Stimulated activated CD8-positive, alpha-beta memory T cell treated with anti-CD3 and anti-CD28 coated beads, Interleukin-4, amount 100 ng/mL, for 48 hours (primary cell): ENCODE measurements around the gene TBCA.
"Not testable (repeated sequence)": the region's sequence is repeated elsewhere in the genome, so short reads cannot be mapped to it uniquely, and the experiment has no call there.

ENCODE experiments used
- DNase-seq: peaks from one replicate; pipeline ENCODE4 v3.0.0-alpha.2; 2020

The TBCA gene

GRCh38 chr5:77771452-77771851, 4.7 kb downstream of the TBCA start:
- no peak for DNase-seq

- no peak for DNase-seq
Observed at GRCh38 chr5:77770293-77771005, 5.7 kb downstream of the TBCA start.

DNA sequence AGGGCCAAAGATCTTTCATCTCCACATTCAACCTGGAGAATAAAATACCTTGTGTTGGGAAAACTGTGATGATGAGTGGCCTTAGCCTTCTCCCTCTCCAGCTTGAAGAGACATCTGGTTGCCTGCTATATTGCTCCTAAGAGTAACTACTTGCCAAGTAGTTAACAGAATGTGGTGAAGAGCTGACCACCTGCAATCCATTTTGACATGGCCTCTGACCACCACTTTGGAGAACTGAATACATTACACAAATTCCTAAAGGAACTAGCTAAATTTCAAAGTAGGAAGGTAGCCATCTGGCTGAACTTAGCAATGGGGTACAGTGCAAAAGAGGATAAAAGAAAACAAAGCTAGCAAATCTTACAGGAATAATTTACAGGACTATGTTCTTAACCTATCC, 7.2 kb downstream of the TBCA start:
- DNase-seq = no peak

GRCh38 chr5:77767301-77767700, 8.8 kb downstream of the TBCA start:
- DNase-seq = no peak

GRCh38 chr5:77761606-77762005, 14.5 kb downstream of the TBCA start:
- DNase-seq = no peak

- DNase-seq = no peak
Observed at GRCh38 chr5:77758141-77758938, 17.8 kb downstream of the TBCA start.

DNA sequence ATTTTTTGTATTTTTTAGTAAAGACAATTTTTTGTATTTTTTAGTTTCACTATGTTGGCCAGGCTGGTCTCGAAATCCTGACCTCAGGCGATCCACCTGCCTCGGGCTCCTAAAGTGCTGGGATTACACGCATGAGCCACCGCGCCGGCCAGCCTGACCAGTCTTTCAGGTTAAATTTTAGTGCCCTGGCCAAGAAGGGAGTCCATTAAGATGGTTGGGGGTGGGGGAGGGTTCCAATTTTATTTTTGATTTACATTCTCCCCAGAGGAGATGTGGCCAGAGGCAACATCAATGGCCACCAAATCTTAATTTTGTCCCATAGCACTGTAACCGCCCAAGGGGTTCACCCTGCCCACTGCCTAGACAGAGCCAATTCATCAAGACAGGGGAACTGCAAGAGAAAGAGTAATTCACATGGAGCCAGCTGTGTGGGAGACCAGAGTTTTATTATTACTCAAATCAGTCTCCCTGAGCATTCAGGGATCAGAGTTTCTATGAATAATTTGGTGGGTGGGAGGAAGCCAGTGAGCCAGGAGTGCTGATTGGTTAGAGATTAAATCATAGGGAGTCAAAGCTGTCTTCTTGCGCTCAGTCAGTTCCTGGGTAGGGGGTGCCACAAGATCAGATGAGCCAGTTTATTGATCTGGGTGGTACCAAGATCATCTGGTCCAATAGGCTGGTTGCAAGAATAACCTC, 24.7 kb downstream of the TBCA start:
- DNase-seq = no peak

GRCh38 chr5:77750928-77751327, 25.2 kb downstream of the TBCA start:
- DNase-seq = not testable (repeated sequence)

GRCh38 chr5:77748160-77748559, 28.0 kb downstream of the TBCA start:
- no peak for DNase-seq

GRCh38 chr5:77744116-77744515, 32.0 kb downstream of the TBCA start:
- no peak for DNase-seq

DNA sequence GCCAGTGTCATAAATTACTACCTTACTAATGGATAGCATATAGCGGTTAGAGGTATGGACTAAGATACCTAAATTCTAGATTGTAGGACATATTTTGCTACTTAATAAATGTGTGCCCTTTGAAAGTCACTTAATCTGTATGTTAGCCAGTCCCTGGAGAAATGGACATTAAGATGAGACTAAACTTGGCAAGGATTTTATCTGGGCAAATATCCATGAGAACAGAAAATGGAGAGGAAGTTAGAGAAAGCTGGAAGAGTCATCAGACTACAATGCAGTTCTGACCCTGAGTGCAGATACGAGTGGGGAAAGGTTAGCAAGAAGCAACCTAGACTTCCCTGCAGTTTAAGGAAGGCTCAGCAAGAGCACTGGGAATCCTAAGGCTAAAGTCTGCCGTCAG, 33.0 kb downstream of the TBCA start:
- DNase-seq = no peak

- no peak for DNase-seq
Observed at GRCh38 chr5:77741608-77742007, 34.5 kb downstream of the TBCA start.

DNA sequence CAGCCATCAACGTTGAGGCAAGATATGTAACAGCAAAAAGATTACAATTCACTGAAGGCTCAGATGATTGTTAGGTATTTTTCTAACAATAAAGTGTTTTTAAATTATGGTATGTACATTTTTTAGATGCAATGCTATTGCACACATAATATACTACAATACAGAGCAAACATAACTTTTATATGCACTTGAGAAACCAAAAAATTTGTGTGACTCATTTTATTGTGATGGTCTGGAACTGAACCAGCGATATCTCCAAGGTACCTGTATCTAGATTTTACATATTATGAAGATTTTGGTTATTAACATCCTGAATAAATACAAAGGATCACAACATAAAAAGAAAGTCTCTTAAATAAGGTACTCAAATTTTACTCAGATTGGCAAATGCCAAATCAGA, 41.3 kb downstream of the TBCA start:
- no peak for DNase-seq

DNA sequence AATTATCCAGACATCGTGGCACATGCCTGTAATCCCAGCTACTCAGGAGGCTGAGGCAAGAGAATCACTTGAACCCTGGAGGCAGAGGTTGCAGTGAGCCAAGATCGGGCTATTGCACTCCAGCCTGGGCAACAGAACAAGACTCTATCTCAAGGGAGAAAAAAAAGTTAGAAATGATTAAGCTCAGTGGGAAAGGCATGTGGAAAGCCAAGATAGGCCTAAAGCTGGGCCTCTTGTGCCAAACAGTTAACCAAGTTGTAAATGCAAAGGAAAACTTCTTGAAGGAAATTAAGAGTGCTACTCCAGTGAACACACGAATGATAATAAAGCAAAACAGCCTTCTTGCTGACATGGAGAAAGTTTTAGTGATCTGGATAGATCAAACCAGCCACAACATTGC, 43.0 kb downstream of the TBCA start:
- DNase-seq = no peak

- DNase-seq = no peak
Observed at GRCh38 chr5:77727190-77727589, 48.9 kb downstream of the TBCA start.

GRCh38 chr5:77725616-77726015, 50.5 kb downstream of the TBCA start:
- no peak for DNase-seq

- no peak for DNase-seq
Observed at GRCh38 chr5:77724934-77725333, 51.2 kb downstream of the TBCA start.

DNA sequence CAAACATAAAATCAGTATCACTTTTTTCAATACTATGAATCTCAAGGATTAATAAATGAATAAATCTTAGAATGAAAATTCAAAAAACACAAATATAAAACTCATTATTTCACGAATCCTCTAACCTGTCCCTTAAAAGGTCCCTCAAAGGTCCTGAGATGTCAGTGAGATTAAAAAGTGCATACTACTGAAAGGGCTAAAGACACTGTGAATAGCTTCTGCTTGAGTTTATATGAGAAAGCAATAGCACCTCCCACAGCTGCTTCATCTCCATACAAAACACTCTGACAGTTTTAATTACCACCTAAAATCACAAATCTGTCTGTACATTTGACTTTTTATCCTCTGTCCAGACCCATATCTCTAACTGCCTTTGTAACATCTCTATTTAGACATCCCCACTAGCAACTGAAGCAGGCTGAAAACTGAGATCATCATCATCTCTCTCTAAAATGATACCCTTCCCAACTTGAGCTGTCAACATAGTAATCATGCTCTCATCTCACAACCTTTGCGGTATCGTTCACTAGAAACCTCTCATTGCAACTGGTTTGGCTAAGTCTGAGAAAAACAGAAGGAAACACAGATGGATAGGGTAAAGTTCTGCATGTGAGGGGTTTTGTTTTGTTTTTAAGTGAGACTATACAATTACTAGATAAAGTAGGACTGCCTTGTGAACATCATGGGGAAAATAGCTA, 56.3 kb downstream of the TBCA start:
- DNase-seq = no peak

- no peak for DNase-seq
Observed at GRCh38 chr5:77718934-77719610, 57.1 kb downstream of the TBCA start.

DNA sequence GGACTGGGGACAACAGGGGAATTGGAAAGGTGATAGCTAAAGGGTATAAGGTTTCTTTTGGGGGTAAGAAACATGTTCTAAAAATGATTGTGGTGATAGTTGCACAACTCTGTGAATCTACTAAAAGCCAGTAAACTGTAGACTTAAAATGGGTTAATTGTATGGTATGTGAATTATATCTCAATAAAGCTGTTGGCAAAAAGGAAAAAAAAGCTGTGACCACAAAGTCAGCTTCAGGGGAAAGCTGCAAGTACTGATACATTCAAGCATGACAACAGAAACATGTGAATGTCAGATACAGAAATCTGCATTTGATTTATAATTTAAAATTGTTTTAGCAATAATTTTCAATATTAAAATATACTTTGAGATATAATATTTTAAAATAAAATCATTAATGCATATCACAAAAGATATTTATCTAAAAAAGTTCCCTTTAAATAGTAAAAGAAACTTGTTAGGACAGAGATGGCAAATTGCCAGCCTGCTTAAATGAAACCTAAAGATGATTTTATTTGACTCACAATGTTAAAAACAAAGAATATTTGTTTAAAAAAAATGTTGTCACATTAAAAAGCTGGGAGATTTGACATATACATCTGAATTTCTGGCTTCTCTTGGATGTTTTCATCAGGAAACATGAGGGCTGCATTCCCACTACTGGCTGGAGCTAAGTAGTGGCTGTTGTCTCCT, 66.0 kb downstream of the TBCA start:
- DNase-seq = no peak

- no peak for DNase-seq
Observed at GRCh38 chr5:77709340-77709739, 66.8 kb downstream of the TBCA start.

DNA sequence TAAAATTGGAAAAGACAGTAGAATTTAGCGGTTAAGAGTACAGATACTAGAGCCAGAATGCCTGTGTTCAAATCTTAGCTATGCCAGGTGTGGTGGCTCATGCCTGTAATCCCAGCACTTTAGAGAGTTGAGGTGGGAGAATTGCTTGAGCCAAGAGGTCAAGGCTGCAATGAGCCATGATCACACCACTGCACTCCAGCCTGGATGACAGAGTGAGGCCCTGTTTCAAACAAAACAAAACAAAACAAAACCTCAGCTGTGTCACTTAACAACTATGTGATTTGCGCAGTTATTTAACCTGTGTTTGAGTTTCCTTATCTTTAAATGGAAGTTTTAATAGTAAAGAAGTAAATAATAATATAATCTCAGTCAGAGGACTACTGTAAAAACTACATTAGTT, 68.3 kb downstream of the TBCA start:
- DNase-seq = no peak
